Left ventricle myocardium inferior (tissue), 1 donor: Measurements from ENCODE around the gene GFRA4. TPM values are rescaled to one million over a fixed set of nuclear protein-coding genes. Genes with fewer than 3 reads are reported as not detected.
A peak's percentile ranks its signal among the peaks of the same experiment; 100 is the strongest.

Source experiments
- DNase-seq: peaks from one replicate; pipeline ENCODE4 v3.0.0-alpha.2; 2020
- H3K27ac ChIP-seq: fragments of 200-600 bp; replicated peaks from 2 replicates; pipeline ENCODE4 v1.8.0; 2021
- H3K27me3 ChIP-seq: fragments of 200-600 bp; 2 replicates; pipeline ENCODE4 v1.8.0; 2021; ENCODE audit warnings: low read depth
- H3K36me3 ChIP-seq: fragments of 200-600 bp; 2 replicates; pipeline ENCODE4 v1.8.0; 2021
- H3K4me1 ChIP-seq: fragments of 200-600 bp; 2 replicates; pipeline ENCODE4 v1.8.0; 2021
- H3K4me3 ChIP-seq: fragments of 200-600 bp; 2 replicates; pipeline ENCODE4 v1.8.0; 2021; ENCODE audit warnings: mild to moderate bottlenecking, moderate library complexity
- H3K9me3 ChIP-seq: fragments of 200-600 bp; replicated peaks from 2 replicates; pipeline ENCODE4 v1.8.0; 2021
- intact Hi-C: fragments of 100-400 bp; cut with micrococcal nuclease; formaldehyde crosslinking; loops from one replicate; pipeline ENCODE4 v1.11.0; 2022
- total RNA-seq: library from RNA; stranded (reverse); fragmentation: NEBNext Ultra II Directional; extraction: Animal tissue kit (Norgen Biotek cat#: 25700); gene quantifications from one replicate; pipeline ENCODE4 v1.2.1, GENCODE V29; 2021
- TF ChIP-seq, protein P1 (sequence below): fragments of 200-600 bp; IDR thresholded peaks from 2 replicates; pipeline ENCODE4 v1.8.0; 2021; ENCODE audit warnings: antibody characterized with exemption, mild to moderate bottlenecking, borderline replicate concordance
- donor health status: DM: no; HTN: yes; CAD: no; lungs with severe emphysema.

Gene GFRA4
- total RNA-seq, 1 donor from 2014 or later: not detected

DNA sequence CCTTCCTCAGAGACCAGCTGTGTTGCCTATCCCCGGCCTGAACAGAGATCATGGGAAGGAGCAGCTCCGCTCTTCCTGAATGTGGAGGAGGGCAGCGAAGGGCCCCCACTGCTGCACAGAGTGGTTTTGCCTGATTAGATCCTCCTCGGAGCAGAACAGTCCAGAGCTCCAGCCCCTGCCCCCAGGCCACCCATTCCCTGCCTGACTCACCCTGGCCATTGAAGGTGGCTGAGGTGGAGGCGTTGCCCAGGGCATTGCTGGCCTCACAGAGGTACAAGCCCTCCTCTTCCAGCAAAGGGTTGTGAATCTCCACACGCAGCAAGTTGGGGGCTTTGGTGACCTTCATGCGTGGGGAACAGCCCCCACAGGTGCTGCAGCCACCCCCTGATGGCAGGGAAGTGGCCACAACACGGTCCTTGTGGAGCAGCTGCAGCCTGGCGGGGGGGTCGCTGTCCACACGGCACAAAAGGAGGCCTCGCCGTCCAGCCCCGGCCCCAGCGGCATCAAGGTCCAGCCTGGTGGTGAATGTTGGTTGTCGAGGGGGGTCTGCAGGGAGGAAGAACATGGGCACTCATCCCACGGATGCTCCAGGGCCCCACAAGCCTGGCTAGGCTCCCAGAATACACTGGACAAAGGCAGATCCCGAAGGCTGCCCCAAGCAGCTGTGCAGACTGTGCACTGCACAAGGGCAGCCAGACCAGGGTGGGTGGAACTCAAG is 34.5 kb upstream of the GFRA4 start:
- H3K36me3 ChIP-seq: no peaks in the 10 kb centered on the region
- no peak overlapping the region for H3K4me3 ChIP-seq
- no peaks in the 10 kb centered on the region for H3K4me1 ChIP-seq
- TF ChIP-seq, protein P1, sequence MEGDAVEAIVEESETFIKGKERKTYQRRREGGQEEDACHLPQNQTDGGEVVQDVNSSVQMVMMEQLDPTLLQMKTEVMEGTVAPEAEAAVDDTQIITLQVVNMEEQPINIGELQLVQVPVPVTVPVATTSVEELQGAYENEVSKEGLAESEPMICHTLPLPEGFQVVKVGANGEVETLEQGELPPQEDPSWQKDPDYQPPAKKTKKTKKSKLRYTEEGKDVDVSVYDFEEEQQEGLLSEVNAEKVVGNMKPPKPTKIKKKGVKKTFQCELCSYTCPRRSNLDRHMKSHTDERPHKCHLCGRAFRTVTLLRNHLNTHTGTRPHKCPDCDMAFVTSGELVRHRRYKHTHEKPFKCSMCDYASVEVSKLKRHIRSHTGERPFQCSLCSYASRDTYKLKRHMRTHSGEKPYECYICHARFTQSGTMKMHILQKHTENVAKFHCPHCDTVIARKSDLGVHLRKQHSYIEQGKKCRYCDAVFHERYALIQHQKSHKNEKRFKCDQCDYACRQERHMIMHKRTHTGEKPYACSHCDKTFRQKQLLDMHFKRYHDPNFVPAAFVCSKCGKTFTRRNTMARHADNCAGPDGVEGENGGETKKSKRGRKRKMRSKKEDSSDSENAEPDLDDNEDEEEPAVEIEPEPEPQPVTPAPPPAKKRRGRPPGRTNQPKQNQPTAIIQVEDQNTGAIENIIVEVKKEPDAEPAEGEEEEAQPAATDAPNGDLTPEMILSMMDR: no peak
- no peak for DNase-seq
- H3K27me3 ChIP-seq: no peaks in the 10 kb centered on the region
- intact Hi-C loops: no loop called here
- peaks cover 6% of the 10 kb centered on the region for H3K9me3 ChIP-seq
- H3K27ac ChIP-seq: no peak overlapping the region

DNA sequence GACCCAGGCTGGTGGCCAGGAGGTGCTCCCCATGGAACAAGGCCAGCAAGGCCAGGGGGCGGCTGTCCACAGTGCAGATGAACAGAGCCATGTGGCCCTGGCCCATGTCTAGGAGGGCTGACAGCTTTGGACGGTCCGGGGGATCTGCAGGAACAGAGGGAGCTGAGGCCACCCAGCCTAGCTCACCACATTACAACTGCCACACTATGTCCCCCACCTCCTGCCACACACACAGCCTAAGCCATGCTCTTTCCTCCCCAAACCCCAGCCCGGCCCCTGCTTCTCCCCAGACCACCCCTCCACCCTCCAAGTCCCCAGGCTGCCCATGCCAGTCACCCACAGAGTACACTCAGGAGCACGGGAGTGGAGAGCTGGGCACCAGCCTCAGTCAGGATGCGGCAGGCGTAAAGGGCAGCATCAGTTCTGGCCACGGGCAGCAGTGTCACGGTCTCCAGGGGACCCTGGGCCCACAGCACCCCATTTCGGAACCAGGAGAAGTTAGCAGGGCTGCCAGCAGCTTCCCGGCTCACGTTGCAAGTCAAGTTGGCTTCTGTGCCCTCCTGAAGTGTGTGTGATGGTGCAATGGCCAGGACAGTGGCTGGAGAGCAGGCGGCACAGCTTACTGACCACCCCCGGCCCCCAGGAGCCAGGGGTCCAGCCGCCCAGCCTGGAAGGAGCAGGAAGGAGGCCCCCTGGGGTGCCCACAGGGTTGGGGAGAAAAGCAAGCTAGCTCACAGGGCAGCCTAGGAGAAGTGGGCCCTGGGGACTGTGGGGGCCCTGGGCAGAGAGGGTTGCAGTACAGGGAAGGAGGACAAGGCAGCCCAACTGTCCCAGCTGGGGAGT is 33.8 kb upstream of the GFRA4 start:
- no peak overlapping the region for H3K27ac ChIP-seq
- no peaks in the 10 kb centered on the region for H3K36me3 ChIP-seq
- H3K27me3 ChIP-seq: no peaks in the 10 kb centered on the region
- H3K4me1 ChIP-seq: no peaks in the 10 kb centered on the region
- DNase-seq: no peak
- no peak overlapping the region for H3K4me3 ChIP-seq
- TF ChIP-seq, protein P1: no peak
- H3K9me3 ChIP-seq: peaks cover 6% of the 10 kb centered on the region
- intact Hi-C loops: no loop called here

DNA sequence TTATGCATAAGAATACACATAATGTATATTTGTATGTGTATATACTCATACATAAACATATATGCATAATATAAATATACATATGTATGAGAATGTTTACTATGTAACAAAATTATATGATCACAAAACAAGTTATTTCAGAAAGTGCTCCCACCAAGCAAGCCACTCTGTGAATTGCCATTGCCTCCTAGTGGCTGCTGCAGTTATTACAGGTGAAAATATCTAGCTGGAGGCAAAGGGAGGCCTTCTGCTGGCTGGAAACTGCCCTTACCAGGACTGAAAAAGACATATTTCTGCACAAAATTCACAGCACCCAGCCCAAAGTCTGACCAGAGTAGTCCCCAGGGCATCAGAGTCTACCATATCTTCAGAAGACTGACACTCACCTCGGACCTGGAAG is 33.0 kb upstream of the GFRA4 start:
- intact Hi-C loops: no loop called here
- Histone ChIP-seq H3K36me3 (no peaks in the 10 kb centered on the region), H3K4me3 (no peak overlapping the region), H3K9me3 (peaks cover 6% of the 10 kb centered on the region), H3K27me3 (no peaks in the 10 kb centered on the region), H3K4me1 (no peaks in the 10 kb centered on the region), H3K27ac (no peak overlapping the region)
- TF ChIP-seq, protein P1: peak; percentile 28
- DNase-seq: no peak

DNA sequence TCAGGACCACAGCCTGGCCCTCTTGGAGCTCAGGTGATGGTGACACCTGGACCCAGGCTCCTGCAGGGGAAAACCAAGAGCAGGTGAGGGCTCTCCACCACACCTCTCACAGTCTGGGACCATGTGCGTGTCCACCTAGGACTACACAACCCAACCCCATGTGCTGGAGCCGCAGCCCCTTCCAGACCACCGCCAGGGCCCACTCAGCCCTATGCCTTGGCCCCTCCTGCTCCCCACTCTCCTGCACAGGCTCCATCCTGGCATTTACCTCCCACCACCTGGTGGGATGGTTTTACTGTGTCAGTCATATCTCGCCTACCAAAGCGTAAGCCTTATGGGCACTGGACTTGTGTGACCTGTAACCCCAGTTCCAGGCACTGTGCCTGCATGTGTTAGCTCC is 31.7 kb upstream of the GFRA4 start:
- no peaks in the 10 kb centered on the region for H3K4me1 ChIP-seq
- DNase-seq: no peak
- H3K36me3 ChIP-seq: no peaks in the 10 kb centered on the region
- TF ChIP-seq, protein P1: no peak
- no peak overlapping the region for H3K4me3 ChIP-seq
- intact Hi-C loops: no loop called here
- no peaks in the 10 kb centered on the region for H3K27me3 ChIP-seq
- H3K9me3 ChIP-seq: peaks cover 6% of the 10 kb centered on the region
- no peak overlapping the region for H3K27ac ChIP-seq

DNA sequence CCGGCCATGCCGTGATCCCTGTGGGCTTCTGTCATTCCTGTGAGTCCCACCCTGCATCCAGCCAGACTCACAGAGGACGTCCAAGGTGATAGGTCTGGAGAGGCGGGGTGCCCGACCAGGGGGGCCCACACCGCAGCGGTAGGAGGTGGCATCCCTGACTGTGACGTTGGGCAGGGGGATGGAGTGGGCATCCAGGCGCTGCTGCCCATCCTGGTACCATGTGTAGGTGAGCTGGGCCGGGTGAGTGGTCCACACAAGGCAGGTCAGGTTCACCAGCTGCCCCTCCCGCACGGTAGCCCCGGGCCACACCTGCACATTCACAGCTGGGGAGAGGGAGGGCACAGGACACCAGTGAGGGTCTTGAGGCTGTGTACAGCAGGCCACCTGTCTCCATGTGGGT is 30.2 kb upstream of the GFRA4 start:
- TF ChIP-seq, protein P1: no peak
- intact Hi-C loops: no loop called here
- DNase-seq: no peak
- no peaks in the 10 kb centered on the region for H3K4me1 ChIP-seq
- H3K4me3 ChIP-seq: no peak overlapping the region
- H3K9me3 ChIP-seq: peaks cover 6% of the 10 kb centered on the region
- H3K36me3 ChIP-seq: no peaks in the 10 kb centered on the region
- H3K27ac ChIP-seq: no peak overlapping the region
- H3K27me3 ChIP-seq: no peaks in the 10 kb centered on the region
